ENCODE data around the gene FABP3.

DNA sequence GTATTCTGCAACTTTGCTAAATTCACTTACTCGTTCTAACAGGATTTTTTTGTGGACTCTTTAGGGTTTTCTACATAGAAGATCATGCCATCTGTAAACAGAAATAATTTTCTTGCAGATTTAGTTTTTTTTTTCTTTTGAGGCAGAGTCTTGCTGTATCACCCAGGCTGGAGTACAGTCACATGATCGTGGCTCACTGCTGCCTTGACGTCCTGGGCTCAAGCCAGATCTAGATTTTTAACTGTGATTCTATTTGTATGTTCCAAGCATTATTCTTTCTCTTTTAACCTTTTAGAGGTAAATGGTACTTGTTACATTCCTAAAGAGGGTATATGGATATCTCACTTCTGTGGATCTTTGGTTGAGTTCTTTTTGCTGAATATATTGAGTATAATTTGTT, 18.6 kb downstream of the FABP3 start:
- no peak for TF ChIP-seq GATA2 (IDR thresholded peaks at IDR 0.05; ENCODE audit: low read depth, low read length)
- TF ChIP-seq GATA3 (IDR thresholded peaks at IDR 0.05; ENCODE audit: low read depth, low read length): no peak
